Parathyroid adenoma (tissue), 2 donors: ENCODE results near the gene ITGA2B.
"Not testable (repeated sequence)": the region's sequence is repeated elsewhere in the genome, so short reads cannot be mapped to it uniquely, and the experiment has no call there.

Experiments
- H2AFZ ChIP-seq: fragments of 300-600 bp; sonication (generic); one replicate; pipeline ENCODE4 v1.7.0; 2017; ENCODE audit warnings: antibody characterized with exemption, mild to moderate bottlenecking
- H3K27ac ChIP-seq: fragments of 300-600 bp; sonication (generic); one replicate; pipeline ENCODE4 v1.7.0; 2017
- H3K27me3 ChIP-seq: fragments of 300-600 bp; sonication (generic); one replicate; pipeline ENCODE4 v1.7.0; 2017; ENCODE audit warnings: low read length; ENCODE audit not compliant: control insufficient read depth, insufficient read depth
- H3K36me3 ChIP-seq: fragments of 300-600 bp; sonication (generic); one replicate; pipeline ENCODE4 v1.7.0; 2017; ENCODE audit warnings: low read length; ENCODE audit not compliant: control insufficient read depth, insufficient read depth
- H3K4me1 ChIP-seq: fragments of 300-600 bp; sonication (generic); one replicate; pipeline ENCODE4 v1.7.0; 2017; ENCODE audit warnings: control low read depth
- H3K4me2 ChIP-seq: fragments of 300-600 bp; sonication (generic); one replicate; pipeline ENCODE4 v1.7.0; 2017; ENCODE audit warnings: low read length
- H3K4me3 ChIP-seq: fragments of 300-600 bp; sonication (generic); one replicate; pipeline ENCODE4 v1.7.0; 2017; ENCODE audit warnings: low read depth, low read length
- H3K79me2 ChIP-seq: fragments of 300-600 bp; sonication (generic); one replicate; pipeline ENCODE4 v1.7.0; 2017; ENCODE audit warnings: control low read depth
- H3K9ac ChIP-seq: fragments of 300-600 bp; sonication (generic); one replicate; pipeline ENCODE4 v1.7.0; 2017; ENCODE audit warnings: mild to moderate bottlenecking
- H3K9me3 ChIP-seq: fragments of 300-600 bp; sonication (generic); one replicate; pipeline ENCODE4 v1.7.0; 2017; ENCODE audit warnings: low read length; ENCODE audit not compliant: control insufficient read depth
- TF ChIP-seq, protein P1 (sequence below): fragments of 300-600 bp; sonication (generic); IDR thresholded peaks from one replicate; pipeline ENCODE4 v1.7.0; 2017; ENCODE audit warnings: antibody characterized with exemption, mild to moderate bottlenecking
- donor health status: primary hyperparathyroidism.

The ITGA2B gene

DNA sequence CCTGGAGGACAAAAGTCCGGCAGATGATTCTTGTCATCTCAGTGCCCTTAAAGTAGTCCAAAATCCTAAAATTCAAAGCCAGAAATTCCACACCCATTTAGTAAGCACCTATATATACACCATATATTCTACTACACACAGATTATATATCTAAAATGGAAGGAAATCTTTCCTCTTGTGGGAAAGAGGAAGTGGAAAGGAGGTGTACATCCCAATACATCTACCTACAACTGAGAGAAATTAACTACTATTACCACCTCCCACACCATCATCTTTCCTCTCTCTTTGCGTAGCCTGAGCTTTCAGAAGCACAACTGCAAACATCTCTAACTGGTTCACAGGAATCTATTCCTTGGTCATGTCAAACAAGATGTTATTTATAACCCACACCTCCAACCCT, 5.4 kb upstream of the ITGA2B start:
- Histone ChIP-seq H3K79me2 (no peaks in the 10 kb centered on the region), H3K9me3 (no peaks in the 10 kb centered on the region), H3K27me3 (no peaks in the 10 kb centered on the region), H3K27ac (no peak overlapping the region), H2AFZ (no peak overlapping the region), H3K4me3 (no peak overlapping the region), H3K36me3 (no peaks in the 10 kb centered on the region), H3K4me2 (no peak overlapping the region), H3K9ac (no peak overlapping the region), H3K4me1 (no peaks in the 10 kb centered on the region)
- TF ChIP-seq, protein P1, sequence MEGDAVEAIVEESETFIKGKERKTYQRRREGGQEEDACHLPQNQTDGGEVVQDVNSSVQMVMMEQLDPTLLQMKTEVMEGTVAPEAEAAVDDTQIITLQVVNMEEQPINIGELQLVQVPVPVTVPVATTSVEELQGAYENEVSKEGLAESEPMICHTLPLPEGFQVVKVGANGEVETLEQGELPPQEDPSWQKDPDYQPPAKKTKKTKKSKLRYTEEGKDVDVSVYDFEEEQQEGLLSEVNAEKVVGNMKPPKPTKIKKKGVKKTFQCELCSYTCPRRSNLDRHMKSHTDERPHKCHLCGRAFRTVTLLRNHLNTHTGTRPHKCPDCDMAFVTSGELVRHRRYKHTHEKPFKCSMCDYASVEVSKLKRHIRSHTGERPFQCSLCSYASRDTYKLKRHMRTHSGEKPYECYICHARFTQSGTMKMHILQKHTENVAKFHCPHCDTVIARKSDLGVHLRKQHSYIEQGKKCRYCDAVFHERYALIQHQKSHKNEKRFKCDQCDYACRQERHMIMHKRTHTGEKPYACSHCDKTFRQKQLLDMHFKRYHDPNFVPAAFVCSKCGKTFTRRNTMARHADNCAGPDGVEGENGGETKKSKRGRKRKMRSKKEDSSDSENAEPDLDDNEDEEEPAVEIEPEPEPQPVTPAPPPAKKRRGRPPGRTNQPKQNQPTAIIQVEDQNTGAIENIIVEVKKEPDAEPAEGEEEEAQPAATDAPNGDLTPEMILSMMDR, result no peak

DNA sequence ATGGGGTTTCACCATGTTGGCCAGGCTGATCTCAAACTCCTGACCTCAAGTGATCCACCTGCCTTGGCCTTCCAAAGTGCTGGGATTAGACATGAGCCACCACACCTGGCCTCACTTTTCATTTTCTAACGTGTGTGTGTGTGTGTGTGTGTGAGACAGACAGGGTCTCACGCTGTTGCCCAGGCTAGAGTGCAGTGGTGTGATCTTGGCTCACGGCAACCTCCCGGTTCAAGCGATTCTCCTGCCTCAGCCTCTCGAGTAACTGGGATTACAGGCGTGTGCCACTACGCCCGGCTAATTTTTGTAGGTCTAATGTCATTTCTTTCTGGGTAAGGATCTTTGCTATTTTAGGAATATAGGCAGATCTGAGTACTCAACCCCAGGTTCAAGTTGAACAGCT, 4.7 kb upstream of the ITGA2B start:
- not testable (repeated sequence) for H3K9me3 ChIP-seq, H3K36me3 ChIP-seq, H3K79me2 ChIP-seq, H3K27me3 ChIP-seq, H3K9ac ChIP-seq, H3K4me2 ChIP-seq, H3K4me3 ChIP-seq, H3K4me1 ChIP-seq, H3K27ac ChIP-seq, H2AFZ ChIP-seq

DNA sequence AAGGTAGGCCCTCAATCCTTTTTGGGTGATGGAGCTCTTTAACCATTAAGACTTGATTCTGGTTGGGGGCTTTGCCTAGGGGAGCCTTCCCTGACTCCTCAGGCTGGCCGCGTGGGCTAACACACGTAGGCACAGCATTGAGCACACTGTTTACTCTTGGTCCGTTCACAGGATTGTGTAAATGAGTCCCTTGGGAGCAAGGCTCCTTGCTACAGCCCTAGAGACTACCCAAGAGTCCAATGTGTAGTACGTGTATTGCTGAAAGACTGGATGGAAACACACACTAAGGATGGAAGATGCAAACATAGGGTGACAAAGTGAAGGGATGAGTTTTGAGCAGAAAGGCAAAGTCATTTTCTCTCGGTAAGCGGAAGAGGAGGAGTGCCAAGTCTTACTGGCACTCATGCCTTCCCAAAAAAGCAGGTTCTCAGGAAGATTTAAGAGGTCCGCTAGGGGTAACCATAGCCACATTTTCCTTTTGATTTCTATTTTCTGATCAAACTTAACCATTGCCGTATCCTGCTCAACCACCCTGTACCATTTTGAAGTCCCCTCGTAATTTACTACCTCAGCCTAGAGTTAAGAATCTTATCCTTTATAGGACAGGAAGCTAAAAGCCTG, 911 bp upstream of the ITGA2B start:
- Histone ChIP-seq H3K4me3 (no peak overlapping the region), H3K4me2 (no peak overlapping the region), H3K36me3 (no peaks in the 10 kb centered on the region), H3K4me1 (no peaks in the 10 kb centered on the region), H3K9ac (no peak overlapping the region), H3K27me3 (no peaks in the 10 kb centered on the region), H3K79me2 (no peaks in the 10 kb centered on the region), H3K27ac (no peak overlapping the region), H2AFZ (no peak overlapping the region), H3K9me3 (no peaks in the 10 kb centered on the region)
- TF ChIP-seq, protein P1, result no peak

DNA sequence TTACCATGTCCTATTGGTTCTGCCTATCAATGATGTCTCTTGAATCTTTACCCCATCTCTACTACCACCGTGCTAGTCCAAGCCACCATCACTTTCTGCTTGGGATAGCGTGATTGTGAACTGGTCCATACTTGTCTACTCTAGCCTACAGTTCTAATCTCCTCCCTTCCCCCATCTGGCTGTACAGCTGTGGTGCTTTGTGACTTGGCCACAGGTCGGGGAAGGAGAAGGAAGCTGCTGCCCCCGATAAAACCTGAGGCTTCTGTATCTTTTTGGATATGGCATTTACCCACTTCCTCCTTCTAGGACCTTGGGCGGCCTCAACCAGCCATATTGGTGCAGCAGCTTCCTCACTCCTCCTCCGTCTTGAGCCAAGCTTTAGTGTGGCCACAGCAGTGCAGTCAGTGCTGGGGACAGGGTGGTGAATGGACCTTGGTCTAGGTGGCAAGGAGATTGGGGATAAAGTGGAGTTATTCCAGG, 314 bp upstream of the ITGA2B start:
- Histone ChIP-seq H3K27ac (no peak overlapping the region), H3K4me3 (no peak overlapping the region), H3K9ac (no peak overlapping the region), H3K27me3 (no peaks in the 10 kb centered on the region), H3K4me1 (no peaks in the 10 kb centered on the region), H3K4me2 (no peak overlapping the region), H3K9me3 (no peaks in the 10 kb centered on the region), H3K79me2 (no peaks in the 10 kb centered on the region), H2AFZ (no peak overlapping the region), H3K36me3 (no peaks in the 10 kb centered on the region)
- TF ChIP-seq, protein P1, result no peak

DNA sequence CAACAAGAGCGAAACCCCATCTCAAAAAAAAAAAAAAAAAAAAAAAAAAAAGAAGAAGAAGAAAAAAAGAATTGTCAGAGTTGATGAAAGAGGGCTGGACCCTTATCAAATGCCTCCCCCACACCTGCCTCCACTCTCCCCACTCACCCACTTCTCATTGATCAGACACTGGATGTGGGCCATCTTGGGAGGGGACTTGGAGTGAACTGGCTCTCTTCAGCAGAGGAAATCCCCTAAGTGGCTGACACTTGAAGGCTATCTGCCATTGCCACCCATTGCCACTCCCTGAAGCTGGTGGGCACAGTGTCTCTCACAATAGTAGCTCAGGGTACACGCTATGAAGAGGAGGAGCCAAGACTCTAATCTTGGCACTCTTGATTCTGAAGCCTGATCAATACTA, 1.6 kb downstream of the ITGA2B start:
- Histone ChIP-seq H3K36me3 (no peaks in the 10 kb centered on the region), H3K4me1 (no peaks in the 10 kb centered on the region), H3K27ac (no peak overlapping the region), H3K4me3 (no peak overlapping the region), H3K9me3 (no peaks in the 10 kb centered on the region), H3K27me3 (no peaks in the 10 kb centered on the region), H2AFZ (no peak overlapping the region), H3K4me2 (no peak overlapping the region), H3K79me2 (no peaks in the 10 kb centered on the region), H3K9ac (no peak overlapping the region)
- TF ChIP-seq, protein P1, result no peak
